HG03135 (cell line): ENCODE data around the gene FGA.

Experiments used
- ATAC-seq: cut with Tn5 transposase; IDR thresholded peaks from one replicate; pipeline ENCODE4 v1.9.1; 2021; ENCODE audit warnings: mild to moderate bottlenecking, moderate library complexity; ENCODE audit not compliant: unreplicated experiment

The FGA gene

DNA sequence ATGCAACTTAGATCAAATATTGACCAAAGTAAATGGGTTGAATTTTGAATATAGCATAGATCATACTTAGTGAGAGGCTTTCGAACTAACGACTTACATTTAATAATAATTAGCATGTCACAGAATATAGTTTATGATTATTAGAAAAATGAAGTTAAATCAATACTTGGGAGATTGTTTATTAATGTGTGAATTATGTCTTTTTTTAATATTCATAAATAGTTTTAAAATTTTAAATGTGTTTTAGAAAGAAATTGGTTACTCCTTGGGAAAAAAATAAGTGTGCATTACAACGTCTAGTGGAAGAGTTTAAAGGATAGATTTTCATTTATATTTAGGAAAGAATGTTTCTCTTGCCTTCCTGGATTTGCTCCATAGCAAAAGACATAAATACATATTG, 7.3 kb downstream of the FGA start:
- ATAC-seq, result no peak

DNA sequence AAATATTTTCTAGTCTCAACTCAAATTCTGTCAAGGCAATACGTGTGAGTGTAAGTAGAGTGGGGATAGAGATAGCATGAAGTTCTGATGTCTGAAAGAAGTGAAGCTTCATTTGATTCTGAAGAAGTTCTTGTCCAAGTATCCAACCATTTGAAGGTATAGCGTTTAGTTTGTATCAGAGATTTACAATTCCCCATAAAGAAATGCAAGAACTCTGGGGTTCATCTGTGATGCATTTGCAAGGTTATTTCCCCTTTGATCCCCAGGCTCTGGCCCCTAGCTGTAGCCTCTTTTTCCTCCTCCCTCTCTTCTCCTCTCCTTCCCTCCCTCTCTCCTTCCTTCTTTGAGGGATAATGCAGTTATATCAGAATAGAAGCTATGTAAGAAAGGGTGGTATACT, 7.8 kb downstream of the FGA start:
- no peak for ATAC-seq

DNA sequence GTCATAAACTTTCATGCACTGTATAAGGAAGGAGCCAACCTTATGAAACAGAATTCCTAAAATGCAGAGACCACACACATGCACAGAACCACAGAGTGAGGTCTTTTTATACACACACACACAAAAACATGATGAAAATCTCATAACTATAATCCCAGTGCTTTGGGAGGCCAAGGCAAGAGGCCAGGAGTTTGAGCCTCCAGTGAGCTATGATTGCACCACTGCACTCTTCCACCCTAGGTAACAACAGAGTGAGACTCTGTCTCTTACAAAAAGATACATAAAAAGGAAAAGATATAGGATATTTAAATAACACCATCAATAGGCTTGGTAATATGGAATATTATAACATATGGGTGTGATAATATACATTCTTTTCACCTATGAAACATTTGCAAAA, 10.6 kb downstream of the FGA start:
- ATAC-seq, result no peak

DNA sequence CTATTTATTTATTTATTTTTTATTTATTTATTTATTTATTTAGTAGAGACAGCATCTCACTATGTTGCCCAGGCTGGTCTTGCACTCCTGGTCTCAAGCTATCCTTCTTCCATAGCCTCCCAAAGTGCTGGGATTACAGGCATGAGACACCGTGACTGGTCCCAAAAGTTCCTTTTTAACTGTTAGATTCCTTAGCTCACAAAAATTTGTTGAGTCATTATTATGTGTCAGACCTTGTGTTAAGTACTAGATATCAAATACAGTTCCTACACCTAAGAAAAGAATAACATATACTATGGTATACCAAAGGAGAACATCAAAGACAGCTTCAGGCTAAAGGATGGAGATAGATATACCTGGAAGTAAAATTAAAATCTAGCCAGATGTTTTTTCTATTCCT, 11.6 kb downstream of the FGA start:
- ATAC-seq, result no peak

DNA sequence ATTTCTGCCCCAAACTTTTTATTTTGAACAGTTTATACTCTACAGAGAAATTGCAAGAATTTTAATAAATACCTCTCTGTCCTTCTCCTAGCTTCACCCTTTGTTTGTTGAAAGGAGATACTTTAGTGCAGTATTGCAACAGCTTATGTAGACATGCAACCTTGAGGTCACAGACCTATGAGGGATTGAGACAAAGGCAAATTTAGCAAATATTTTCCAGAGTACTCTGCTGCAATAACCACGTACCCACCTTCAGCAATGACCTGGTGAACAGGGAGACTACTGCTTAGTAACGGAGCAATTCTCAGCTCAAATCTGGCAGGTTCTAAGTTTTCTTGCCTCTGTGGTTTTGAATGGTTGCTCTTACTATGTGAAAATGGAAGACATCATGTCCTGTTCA, 13.2 kb downstream of the FGA start:
- ATAC-seq, result no peak

DNA sequence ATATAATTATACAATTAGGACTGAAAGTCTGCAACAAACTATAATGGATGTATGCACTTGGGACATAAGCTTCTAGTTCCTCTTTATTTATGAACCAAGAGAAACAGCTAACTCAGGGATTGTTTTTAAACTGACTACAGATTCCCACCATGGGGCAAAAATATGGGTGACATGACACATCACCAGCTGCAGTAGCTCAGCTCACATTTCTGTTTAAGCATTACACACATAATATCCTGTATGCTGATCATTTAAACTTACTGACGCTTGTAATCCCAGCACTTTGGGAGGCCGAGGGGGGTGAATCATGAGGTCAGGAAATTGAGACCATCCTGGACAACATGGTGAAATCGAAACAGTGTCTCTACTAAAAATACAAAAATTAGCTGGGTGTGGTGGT, 16.2 kb downstream of the FGA start:
- no peak for ATAC-seq

DNA sequence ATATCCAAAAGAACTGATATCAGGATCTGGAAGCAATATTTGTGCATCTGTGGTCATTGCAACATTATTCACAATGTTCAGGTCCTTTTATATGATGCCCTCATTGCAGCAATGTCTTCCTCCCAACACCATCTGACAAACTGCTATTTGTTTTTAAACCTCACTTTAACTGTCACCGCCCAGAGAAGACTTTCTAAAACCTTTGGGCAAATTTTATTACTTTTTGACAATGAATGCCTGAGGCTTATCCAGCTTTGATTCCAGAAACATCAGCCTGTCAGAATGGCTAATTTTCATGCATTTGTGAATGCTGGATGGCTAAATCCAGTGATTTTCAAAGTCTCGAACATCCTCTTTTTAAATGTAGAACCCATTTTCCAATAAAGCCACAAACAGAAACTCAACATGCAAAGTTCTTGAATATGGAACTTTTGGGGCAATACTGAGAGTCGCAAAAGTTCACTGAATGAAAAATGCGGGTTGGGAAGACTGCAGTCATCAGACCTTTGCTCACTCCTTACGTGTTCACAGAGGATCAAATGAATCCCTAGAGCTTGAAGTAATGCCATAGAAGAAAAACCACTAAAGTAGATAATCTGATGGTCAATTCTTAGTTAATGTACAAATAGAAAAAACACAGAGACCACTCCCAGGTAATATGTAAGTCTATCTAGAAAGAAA, 17.2 kb downstream of the FGA start:
- ATAC-seq, result no peak

DNA sequence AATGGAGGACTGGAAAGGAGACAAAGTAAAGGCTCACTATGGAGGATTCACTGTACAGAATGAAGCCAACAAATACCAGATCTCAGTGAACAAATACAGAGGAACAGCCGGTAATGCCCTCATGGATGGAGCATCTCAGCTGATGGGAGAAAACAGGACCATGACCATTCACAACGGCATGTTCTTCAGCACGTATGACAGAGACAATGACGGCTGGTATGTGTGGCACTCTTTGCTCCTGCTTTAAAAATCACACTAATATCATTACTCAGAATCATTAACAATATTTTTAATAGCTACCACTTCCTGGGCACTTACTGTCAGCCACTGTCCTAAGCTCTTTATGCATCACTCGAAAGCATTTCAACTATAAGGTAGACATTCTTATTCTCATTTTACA, 21.0 kb downstream of the FGA start:
- no peak for ATAC-seq

DNA sequence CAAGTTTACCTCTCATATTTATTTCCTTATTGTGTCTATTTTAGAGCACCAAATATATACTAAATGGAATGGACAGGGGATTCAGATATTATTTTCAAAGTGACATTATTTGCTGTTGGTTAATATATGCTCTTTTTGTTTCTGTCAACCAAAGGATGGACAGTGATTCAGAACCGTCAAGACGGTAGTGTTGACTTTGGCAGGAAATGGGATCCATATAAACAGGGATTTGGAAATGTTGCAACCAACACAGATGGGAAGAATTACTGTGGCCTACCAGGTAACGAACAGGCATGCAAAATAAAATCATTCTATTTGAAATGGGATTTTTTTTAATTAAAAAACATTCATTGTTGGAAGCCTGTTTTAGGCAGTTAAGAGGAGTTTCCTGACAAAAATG, 21.5 kb downstream of the FGA start:
- ATAC-seq, result no peak

DNA sequence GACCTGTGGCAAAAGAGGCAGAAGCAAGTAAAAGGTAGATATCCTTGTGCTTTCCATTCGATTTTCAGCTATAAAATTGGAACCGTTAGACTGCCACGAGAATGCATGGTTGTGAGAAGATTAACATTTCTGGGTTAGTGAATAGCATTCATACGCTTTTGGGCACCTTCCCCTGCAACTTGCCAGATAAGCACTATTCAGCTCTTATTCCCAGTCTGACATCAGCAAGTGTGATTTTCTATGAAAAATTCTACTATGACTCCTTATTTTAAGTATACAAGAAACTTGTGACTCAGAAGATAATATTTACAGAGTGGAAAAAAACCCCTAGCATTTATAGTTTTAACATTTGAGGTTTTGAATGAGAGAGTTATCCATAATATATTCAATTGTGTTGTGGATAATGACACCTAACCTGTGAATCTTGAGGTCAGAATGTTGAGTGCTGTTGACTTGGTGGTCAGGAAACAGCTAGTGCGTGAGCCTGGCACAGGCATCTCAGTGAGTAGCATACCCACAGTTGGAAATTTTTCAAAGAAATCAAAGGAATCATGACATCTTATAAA, 23.8 kb downstream of the FGA start:
- no peak for ATAC-seq

DNA sequence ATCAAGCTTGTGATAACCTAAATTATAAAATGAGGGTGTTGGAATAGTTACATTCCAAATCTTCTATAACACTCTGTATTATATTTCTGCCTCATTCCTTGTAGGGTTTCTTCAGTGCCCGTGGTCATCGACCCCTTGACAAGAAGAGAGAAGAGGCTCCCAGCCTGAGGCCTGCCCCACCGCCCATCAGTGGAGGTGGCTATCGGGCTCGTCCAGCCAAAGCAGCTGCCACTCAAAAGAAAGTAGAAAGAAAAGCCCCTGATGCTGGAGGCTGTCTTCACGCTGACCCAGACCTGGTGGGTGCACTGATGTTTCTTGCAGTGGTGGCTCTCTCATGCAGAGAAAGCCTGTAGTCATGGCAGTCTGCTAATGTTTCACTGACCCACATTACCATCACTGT, 24.8 kb downstream of the FGA start:
- ATAC-seq, result no peak

DNA sequence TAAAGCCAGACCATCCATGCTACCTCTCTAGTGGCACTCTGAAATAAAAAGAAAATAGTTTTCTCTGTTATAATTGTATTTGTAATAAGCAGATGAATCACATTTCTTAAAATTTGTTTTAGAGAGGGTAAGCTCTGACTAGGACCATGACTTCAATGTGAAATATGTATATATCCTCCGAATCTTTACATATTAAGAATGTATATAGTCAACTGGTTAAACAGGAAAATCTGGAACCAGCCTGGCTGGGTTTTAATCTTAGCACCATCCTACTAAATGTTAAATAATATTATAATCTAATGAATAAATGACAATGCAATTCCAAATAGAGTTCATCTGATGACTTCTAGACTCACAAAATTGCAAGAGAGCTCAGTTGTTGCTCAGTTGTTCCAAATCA, 26.2 kb downstream of the FGA start:
- no peak for ATAC-seq

DNA sequence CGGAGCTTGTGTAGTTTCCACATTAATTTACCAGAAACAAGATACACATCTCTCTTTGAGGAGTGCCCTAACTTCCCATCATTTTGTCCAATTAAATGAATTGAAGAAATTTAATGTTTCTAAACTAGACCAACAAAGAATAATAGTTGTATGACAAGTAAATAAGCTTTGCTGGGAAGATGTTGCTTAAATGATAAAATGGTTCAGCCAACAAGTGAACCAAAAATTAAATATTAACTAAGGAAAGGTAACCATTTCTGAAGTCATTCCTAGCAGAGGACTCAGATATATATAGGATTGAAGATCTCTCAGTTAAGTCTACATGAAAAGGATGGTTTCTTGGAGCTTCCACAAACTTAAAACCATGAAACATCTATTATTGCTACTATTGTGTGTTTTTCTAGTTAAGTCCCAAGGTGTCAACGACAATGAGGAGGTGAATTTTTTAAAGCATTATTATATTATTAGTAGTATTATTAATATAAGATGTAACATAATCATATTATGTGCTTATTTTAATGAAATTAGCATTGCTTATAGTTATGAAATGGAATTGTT, 27.8 kb downstream of the FGA start, which contains the start of gene FGB:
FGB (plus strand) TSS at position 315 of the 558 bp plus-strand sequence; CDS start at position 323, 8 bp downstream.
- no peak for ATAC-seq

DNA sequence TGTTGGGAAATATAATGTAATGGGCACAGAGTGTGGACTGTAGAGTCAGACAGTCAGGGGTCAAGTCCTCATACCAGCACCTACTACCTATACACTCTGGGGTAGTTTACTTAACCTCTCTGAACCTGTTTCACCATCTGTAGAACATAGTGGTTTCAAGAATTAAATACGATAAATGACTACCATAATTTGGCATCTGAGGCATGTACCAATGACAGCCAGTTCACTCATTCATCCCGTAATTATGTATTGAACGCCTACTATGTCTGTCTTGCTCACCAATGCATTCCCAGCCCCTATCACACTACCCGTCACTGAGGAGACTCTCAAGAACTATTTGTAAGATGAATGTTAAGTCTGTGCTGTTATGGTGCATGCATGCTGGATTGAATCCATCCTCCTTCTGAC, 29.7 kb downstream of the FGA start:
- ATAC-seq, result no peak

DNA sequence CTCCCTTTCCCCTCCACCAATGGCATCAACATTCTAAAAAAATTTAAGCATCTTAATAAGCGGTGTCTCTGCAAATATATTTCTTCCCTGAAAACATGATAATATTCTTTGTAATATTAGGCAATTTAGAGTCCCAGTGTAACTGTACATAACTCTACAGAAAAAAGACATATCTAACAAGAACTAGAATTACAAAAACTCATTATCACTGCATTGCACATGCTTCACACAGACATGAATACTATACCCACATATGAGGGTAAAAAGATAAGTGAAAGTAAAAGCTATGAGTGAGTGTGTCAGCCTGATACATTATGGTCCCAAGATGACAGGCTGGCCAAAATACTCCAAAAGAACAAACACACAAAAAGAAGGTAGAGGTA, 30.1 kb downstream of the FGA start:
- ATAC-seq, result no peak

DNA sequence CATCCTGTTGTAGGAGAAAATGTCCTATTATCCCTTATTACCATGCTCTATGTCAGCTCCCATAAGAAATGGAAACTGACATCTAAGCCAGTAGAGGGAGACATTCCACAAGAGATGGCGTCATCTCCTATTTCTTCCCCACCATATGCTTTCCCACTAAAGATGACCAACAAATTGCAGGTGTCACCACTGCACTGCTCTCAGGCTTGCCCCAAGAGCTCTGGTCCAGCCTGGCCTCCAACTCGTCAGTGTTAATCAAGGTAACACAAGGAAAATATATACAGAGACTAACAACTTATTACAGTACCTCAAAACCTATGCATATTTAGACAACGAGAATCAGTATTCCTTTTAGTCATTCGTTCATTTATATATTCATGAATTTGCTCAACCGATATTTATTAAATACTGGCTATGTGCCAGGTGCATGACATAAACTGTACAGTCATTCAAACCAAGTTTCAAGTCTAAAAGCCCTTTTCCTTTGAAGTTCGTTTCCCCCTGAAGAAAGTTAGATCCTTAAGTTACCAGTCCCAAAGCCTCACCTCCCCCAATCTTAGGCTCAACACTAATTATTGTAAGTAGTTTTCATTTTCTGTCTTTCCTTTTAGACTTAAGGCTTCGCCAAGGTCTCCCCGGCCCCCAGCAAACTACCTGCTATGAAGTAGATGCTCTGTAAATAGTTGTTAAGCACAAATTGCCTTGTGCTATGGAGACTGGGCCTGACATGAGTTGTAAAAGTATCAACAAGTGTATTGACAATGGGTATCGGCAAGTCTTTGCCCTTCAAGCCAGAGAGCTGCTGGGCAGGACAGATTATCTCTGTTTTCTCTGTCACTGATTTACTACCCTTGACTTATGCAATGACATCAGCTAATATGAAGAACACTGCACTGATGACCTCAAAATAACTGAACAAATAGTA, 30.8 kb downstream of the FGA start:
- ATAC-seq, result peak; percentile 68

DNA sequence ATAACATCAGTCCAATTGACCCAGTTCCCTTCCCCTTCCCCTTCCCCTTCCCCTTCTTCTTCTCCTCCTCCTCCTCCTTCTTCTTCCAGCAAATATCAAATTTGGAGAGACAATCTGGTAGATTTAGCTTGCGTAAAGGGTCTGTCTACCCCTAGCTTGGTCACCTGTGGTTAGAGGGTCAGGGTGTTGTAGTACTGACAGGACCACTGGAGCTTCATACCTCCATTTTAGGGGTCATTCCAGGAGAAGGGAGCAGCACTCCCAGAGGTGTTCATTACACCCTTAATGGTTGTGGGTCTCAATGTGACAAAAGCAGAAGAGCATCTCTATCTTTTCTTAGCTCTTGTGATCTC, 31.4 kb downstream of the FGA start:
- ATAC-seq, result no peak

DNA sequence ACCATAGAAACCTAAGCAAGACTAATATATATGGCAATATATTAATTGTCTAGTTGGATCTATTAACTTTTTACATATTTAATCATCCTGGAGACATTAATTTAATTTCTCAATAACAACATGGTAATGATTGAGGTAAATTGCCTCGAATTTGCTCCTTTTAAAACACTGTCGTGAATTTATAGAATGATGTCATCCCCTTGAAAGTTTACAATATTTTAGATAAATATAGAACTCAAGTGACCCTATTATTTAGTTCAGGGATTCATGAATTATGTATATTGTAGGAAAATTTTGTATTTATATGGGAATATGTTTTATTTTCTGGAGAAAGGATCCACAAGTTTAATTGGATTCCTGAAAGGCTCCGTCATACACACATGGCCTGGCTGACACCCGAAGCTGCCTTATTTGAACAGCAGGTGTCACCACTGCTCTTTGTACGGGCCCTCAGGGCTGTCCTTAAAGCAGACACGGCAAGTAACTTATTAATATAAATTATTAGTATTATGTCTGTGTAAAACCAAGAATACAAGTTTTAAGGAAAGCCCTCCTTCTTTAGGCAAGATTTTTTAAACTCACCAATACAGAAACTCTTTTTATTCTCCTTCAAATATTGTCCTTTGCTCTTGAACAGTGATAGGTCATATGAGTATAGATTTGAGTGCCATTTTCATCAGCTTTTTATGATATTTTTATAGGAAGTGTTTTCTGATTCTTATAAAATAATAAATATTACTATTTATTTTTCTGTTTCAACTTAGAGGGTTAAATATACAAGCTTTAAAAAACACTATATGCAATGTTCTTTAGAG, 38.5 kb downstream of the FGA start:
- ATAC-seq, result peak; percentile 51

DNA sequence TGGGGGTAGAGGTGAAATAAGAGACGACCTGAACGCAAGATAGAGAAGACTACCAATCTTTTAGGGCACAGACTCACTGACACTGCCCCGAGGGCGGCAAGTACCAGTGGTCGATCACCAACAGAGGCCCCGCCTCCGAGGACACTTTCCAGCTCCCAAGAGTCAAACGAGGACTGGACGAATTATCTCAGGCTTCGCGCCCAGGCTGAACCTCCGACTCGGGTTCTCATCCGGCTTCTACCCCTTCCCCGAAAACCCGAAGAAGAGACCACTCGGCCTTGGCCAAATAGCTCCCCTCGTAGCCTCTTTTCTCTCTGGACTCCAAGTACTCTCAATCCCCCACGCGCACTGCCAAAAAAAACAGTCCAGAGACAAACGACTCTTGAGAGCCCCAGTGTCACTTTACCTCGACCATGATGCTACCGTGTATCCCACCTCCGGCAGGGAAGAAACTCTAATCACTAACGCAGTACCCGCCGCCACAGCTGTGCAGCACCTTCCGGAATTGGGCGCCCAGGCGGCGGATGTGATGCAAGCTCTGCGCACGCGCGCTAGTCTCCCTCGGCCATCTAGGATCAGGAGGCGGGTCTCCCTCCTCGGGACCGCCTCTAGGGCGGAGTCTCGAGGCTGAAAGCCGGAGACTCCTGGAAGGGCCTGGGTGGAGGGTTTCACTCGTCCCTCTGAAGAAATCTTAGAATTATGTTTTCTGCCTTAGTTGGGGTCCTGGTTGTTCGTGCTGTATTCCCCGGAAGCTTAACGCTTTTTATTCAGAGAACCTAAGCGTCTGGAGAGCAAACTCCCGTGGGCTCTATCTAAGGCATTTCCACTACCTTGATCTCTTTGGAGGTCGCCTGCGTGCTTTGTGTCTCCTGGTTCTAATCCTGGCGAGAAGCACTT, 40.4 kb downstream of the FGA start, which contains the start of gene PLRG1:
PLRG1 (minus strand) TSS at position 507 of the 897 bp plus-strand sequence; CDS start at position 415, 92 bp downstream.
- peak; percentile 98 for ATAC-seq

DNA sequence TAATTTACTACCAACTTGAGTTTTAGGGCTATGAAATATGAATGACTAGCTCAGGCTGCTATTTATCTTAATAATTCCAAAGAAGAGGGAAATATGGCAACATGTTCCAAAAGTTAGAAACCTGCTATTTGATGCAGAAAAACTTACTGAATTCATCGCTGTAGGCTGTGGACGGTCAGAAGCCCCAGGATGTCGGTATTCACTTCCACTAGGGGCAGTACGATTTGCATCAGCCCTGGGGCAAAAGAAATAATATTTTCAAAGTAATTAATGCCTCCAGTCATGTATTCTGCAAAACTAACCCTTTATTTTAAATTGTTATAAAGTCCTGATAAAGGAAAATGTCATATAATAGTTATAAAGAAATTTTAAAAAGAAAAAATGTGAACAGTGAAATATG, 44.9 kb downstream of the FGA start:
- no peak for ATAC-seq
